Heart right ventricle (tissue), 16 donors: ENCODE results near the gene FAM124B. TPM values are rescaled to one million over a fixed set of nuclear protein-coding genes. Genes with fewer than 3 reads are reported as not detected.

ENCODE experiments used
- ATAC-seq, 8 donors: fragments of 200-7000 bp; cut with Tn5 transposase; one replicate each; pipeline ENCODE4 v1.9.1; 2020; ENCODE audit warnings: mild to moderate bottlenecking in 8 of 8, moderate library complexity in 8 of 8, moderate number of reproducible peaks in 1 of 8
- DNase-seq, 2 donors: peaks; one replicate each; pipeline ENCODE4 v3.0.0-alpha.2; 2020
- H3K27ac ChIP-seq, 10 donors: fragments of 200-600 bp; sonication (generic) in 2 of 10; one replicate each; pipeline versions ENCODE4 v1.5.0 to v1.8.0; 2020 to 2022; ENCODE audit warnings: mild to moderate bottlenecking in 3 of 10
- H3K27me3 ChIP-seq, 7 donors: fragments of 200-600 bp; one replicate each; pipeline ENCODE4 v1.8.0; 2021 to 2022; ENCODE audit warnings: mild to moderate bottlenecking in 2 of 7
- H3K36me3 ChIP-seq, 9 donors: fragments of 200-600 bp; sonication (generic) in 1 of 9; one replicate each; pipeline versions ENCODE4 v1.5.0 to v1.8.0; 2020 to 2022; ENCODE audit warnings: mild to moderate bottlenecking in 2 of 9
- H3K4me1 ChIP-seq, 9 donors: fragments of 200-600 bp; sonication (generic) in 1 of 9; one replicate each; pipeline versions ENCODE4 v1.5.0 to v1.8.0; 2020 to 2022; ENCODE audit warnings: mild to moderate bottlenecking in 4 of 9
- H3K4me3 ChIP-seq, 10 donors: fragments of 200-600 bp; sonication (generic) in 2 of 10; one replicate each; pipeline versions ENCODE4 v1.5.0 to v1.8.0; 2020 to 2022; ENCODE audit warnings: mild to moderate bottlenecking in 7 of 10, moderate library complexity in 2 of 10
- H3K9me3 ChIP-seq, 11 donors: fragments of 200-600 bp in 10 of 11; sonication (generic) in 2 of 11; one replicate each; pipeline versions ENCODE4 v1.5.0 to v1.8.0; 2013 to 2022; ENCODE audit warnings: mild to moderate bottlenecking in 2 of 11, control low read depth in 1 of 11, moderate library complexity in 1 of 11
- CTCF ChIP-seq, 9 donors: fragments of 200-600 bp; sonication (generic) in 2 of 9; IDR thresholded peaks; one replicate each; pipeline versions ENCODE4 v1.5.0 to v1.8.0; 2021 to 2022; ENCODE audit warnings: antibody characterized with exemption in 9 of 9, mild to moderate bottlenecking in 5 of 9, moderate library complexity in 1 of 9
- WGBS, 2 donors: extraction: QIAGEN DNeasy Blood & Tissue Kit; methylation state at CpG; one replicate each; pipeline ENCODE4 v1.1.7; 2013; ENCODE audit warnings: inconsistent platforms in 1 of 2; 5-methylcytosine and 5-hydroxymethylcytosine counted together
- intact Hi-C, 10 donors: fragments of 100-400 bp; cut with DNase I; formaldehyde crosslinking; loops; one replicate each; pipeline versions ENCODE4 v1.11.1 to v1.14.2; 2022
- polyA plus RNA-seq, 2 donors: library from polyadenylated mRNA; stranded (reverse); fragments of 200-250 nt; gene quantifications; one replicate each; pipeline ENCODE4 v1.2.3, GENCODE V29; 2013
- total RNA-seq, 10 donors: library from RNA; stranded (reverse); fragmentation: NEBNext Ultra II Directional in 3 of 10; extraction: Animal tissue kit (Norgen Biotek cat#: 25700) in 3 of 10; gene quantifications; one replicate each; pipeline versions ENCODE4 v1.2.1 to v1.2.4, GENCODE V29; 2021 to 2023
- donor health status: Arrhythmogenic right ventricular cardiomyopathy.
- donor health status: ischemic (EF 13 %, LVEDD 7.1; RV severe dilation, severe dysfunction).
- donor health status: healthy with polysubstance abuse.
- donor health status: DM: no; HTN: yes; CAD: no.
- donor health status: DM: no; HTN: no; CAD: no.
- donor health status: ischemic (EF 25% LVEDD 6.9; RV normal size, moderate dysfunction).
- donor health status: ischemic (EF 25% LVEDD 5.7; RV mildly dilated, moderate dysfunction).
- donor health status: healthy.
- donor health status: DM: yes; HTN: yes; CAD: no.
- donor health status: Ischemic cardiomyopathy.
- donor health status: ischemic (EF 35%, LVEDD 5.7; RV mildly dilated, moderate dysfunction).
- donor health status: nonischemic (EF 11% LVEDD 7.7; RV severe dilation, severe dysfunction).
- donor health status: DM: yes; HTN: yes; CAD: no.
- donor health status: PGD.
- donor health status: ischemic (EF 29% LVEDD 5.4; RV normal size, mild dysfunction).
- donor health status: nonischemic (EF 23%, LVEDD 6.1; RV moderate dilation, normal function).

The FAM124B gene
- total and polyA plus RNA-seq, 12 donors = 0.62 to 3.9 (median 1.7) TPM

- no peak for TF ChIP-seq CTCF (IDR thresholded peaks at IDR 0.05)
- Histone ChIP-seq H3K4me1 (no peaks in the 10 kb centered on the region), H3K27me3 (peaks cover 0 to 7% (median 0%) of the 10 kb centered on the region in 7 donors), H3K9me3 (peaks cover 0 to 5% (median 0%) of the 10 kb centered on the region in 11 donors), H3K27ac (no peak overlapping the region), H3K4me3 (no peak overlapping the region), H3K36me3 (no peaks in the 10 kb centered on the region)
- ATAC-seq (no peak), DNase-seq (no peak)
- intact Hi-C loops = no loop called here
- WGBS, 2 donors = 52 to 58% methylated on average over 4 of the region's 4 CpGs
Observed at GRCh38 chr2:224343226-224343625, 58.7 kb downstream of the FAM124B start.

GRCh38 chr2:224335991-224336390, 65.9 kb downstream of the FAM124B start:
- no peak for TF ChIP-seq CTCF (IDR thresholded peaks at IDR 0.05)
- intact Hi-C loops = loop anchor here in 1 of 10 donors (5.0 kb wide), 1 partner anchor 1431 kb away; no protein-coding TSS in a partner anchor
- H3K9me3 ChIP-seq = no peaks in the 10 kb centered on the region

GRCh38 chr2:224334726-224335125, 67.2 kb downstream of the FAM124B start:
- no peaks in the 10 kb centered on the region for H3K9me3 ChIP-seq
- H3K27ac ChIP-seq = no peak overlapping the region
- no peak for ATAC-seq
- H3K36me3 ChIP-seq = no peaks in the 10 kb centered on the region
- H3K27me3 ChIP-seq = peaks cover 0 to 8% (median 0%) of the 10 kb centered on the region in 7 donors
- WGBS, 2 donors = 63 to 80% methylated on average over 2 of the region's 2 CpGs
- intact Hi-C loops = loop anchor here in 1 of 10 donors (5.0 kb wide), 1 partner anchor 1433 kb away; no protein-coding TSS in a partner anchor
- H3K4me1 ChIP-seq = no peaks in the 10 kb centered on the region
- no peak for DNase-seq
- no peak for TF ChIP-seq CTCF (IDR thresholded peaks at IDR 0.05)
- H3K4me3 ChIP-seq = no peak overlapping the region

More at GRCh38 chr2:224335991-224336390, 65.9 kb downstream of the FAM124B start:
- Histone ChIP-seq H3K4me1 (no peaks in the 10 kb centered on the region), H3K27me3 (no peaks in the 10 kb centered on the region), H3K27ac (no peak overlapping the region), H3K4me3 (no peak overlapping the region), H3K36me3 (no peaks in the 10 kb centered on the region)
- DNase-seq = no peak
- no peak for ATAC-seq
- WGBS, 2 donors = 58 to 78% methylated on average over 1 of the region's 1 CpG

DNA sequence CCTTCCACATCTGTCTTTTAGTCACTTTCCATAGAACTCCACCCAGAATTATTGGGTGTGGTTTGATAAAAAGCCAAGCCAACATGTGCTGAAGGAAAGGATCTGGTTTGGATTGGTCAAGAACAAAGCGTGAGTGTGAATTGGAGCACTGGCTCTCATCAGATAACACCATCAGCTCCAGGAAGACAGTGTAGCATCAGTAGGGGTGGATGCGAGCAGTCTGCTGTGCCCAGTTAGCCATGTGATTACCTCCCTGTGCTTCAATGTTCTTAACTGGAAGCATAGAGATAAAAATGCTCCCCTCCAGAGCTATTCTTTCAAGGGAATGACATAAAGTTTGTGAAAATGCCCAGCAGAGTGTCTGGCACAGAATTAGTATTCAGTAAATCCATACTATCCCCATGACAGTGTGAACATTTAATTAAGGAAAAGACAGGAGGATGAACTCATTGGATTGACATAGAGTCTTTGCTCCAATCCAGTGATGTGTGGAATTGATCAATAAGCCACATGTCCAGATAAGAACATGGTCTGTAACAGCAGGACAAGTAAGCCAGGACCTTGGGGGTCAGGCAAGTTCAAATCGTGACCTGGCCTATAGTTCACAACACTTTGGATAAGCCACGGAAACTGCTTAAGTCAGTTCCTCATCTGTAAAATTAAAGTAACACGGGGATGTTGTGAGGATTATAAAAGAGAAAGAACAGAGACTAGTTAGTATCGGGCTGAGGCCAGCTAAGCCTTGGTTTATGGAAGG, 68.0 kb downstream of the FAM124B start:
- no peak overlapping the region for H3K27ac ChIP-seq
- H3K9me3 ChIP-seq = no peaks in the 10 kb centered on the region
- H3K4me1 ChIP-seq = no peaks in the 10 kb centered on the region
- WGBS, 2 donors = 47 to 58% methylated on average over 6 of the region's 6 CpGs
- ATAC-seq (no peak), DNase-seq (no peak)
- TF ChIP-seq CTCF (IDR thresholded peaks at IDR 0.05) = no peak
- H3K36me3 ChIP-seq = no peaks in the 10 kb centered on the region
- H3K4me3 ChIP-seq = no peak overlapping the region
- peaks cover 0 to 10% (median 0%) of the 10 kb centered on the region in 7 donors for H3K27me3 ChIP-seq
- intact Hi-C loops = no loop called here
